MCF 10A (cell line): ENCODE results near the gene PIGU. TPM values are rescaled to one million over a fixed set of nuclear protein-coding genes. Genes with fewer than 3 reads are reported as not detected.
"Not testable (repeated sequence)": the region's sequence is repeated elsewhere in the genome, so short reads cannot be mapped to it uniquely, and the experiment has no call there.

Source experiments
- BruUV-seq: library from RNA; stranded (reverse); fragments of 400-500 nt; replicated peaks from 2 replicates; lab custom pipeline; 2021; lab: Mats Ljungman, UMichigan
- CTCF ChIA-PET: fragments of 300-600 bp; sonication (Branson Sonifier 250); formaldehyde crosslinking; extraction: SDS; loops from one replicate; lab custom pipeline; 2021; ENCODE audit warnings: antibody characterized with exemption, inconsistent platforms; lab: Yijun Ruan, JAX
- POLR2A ChIA-PET: fragments of 300-600, 350-650 bp; sonication (Branson Sonifier 250); formaldehyde crosslinking; extraction: SDS; loops from one replicate; lab custom pipeline; 2020; ENCODE audit warnings: antibody characterized with exemption, inconsistent platforms; lab: Yijun Ruan, JAX
- DNase-seq: peaks from one replicate; pipeline ENCODE4 v3.0.0-alpha.2; 2018; ENCODE audit not compliant: unreplicated experiment
- H3K27ac Mint-ChIP-seq: one replicate; pipeline ENCODE4 v1.8.0; 2022; ENCODE audit warnings: mild to moderate bottlenecking, low read depth, mixed read lengths; ENCODE audit not compliant: unreplicated experiment
- H3K27me3 Mint-ChIP-seq: one replicate; pipeline ENCODE4 v1.8.0; 2022; ENCODE audit warnings: mixed read lengths; ENCODE audit not compliant: insufficient read depth, unreplicated experiment
- H3K36me3 Mint-ChIP-seq: one replicate; pipeline ENCODE4 v1.8.0; 2022; ENCODE audit warnings: mild to moderate bottlenecking, moderate library complexity, mixed read lengths; ENCODE audit not compliant: insufficient read depth, unreplicated experiment
- H3K4me1 Mint-ChIP-seq: one replicate; pipeline ENCODE4 v1.8.0; 2022; ENCODE audit warnings: mixed read lengths; ENCODE audit not compliant: insufficient read depth, unreplicated experiment
- H3K4me3 Mint-ChIP-seq: one replicate; pipeline ENCODE4 v1.8.0; 2022; ENCODE audit warnings: mild to moderate bottlenecking, moderate library complexity, mixed read lengths; ENCODE audit not compliant: unreplicated experiment
- H3K9me3 Mint-ChIP-seq: one replicate; pipeline ENCODE4 v1.8.0; 2022; ENCODE audit warnings: mixed read lengths; ENCODE audit not compliant: unreplicated experiment
- intact Hi-C: fragments of 100-400 bp; cut with micrococcal nuclease; formaldehyde crosslinking; loops from 2 replicates; pipeline ENCODE4 v1.14.1; 2022
- total RNA-seq: library from RNA; stranded (reverse); gene quantifications from 2 replicates; pipeline ENCODE4 v1.2.3, GENCODE V29; 2022
- TF ChIP-seq, protein P1 (sequence below): fragments of 200-600 bp; IDR thresholded peaks from one replicate; pipeline ENCODE4 v1.8.0; 2022; ENCODE audit warnings: antibody characterized with exemption, mild to moderate bottlenecking; ENCODE audit not compliant: unreplicated experiment

The PIGU gene
- total RNA-seq, 1 experiment from 2014 or later = 14.5 TPM

DNA sequence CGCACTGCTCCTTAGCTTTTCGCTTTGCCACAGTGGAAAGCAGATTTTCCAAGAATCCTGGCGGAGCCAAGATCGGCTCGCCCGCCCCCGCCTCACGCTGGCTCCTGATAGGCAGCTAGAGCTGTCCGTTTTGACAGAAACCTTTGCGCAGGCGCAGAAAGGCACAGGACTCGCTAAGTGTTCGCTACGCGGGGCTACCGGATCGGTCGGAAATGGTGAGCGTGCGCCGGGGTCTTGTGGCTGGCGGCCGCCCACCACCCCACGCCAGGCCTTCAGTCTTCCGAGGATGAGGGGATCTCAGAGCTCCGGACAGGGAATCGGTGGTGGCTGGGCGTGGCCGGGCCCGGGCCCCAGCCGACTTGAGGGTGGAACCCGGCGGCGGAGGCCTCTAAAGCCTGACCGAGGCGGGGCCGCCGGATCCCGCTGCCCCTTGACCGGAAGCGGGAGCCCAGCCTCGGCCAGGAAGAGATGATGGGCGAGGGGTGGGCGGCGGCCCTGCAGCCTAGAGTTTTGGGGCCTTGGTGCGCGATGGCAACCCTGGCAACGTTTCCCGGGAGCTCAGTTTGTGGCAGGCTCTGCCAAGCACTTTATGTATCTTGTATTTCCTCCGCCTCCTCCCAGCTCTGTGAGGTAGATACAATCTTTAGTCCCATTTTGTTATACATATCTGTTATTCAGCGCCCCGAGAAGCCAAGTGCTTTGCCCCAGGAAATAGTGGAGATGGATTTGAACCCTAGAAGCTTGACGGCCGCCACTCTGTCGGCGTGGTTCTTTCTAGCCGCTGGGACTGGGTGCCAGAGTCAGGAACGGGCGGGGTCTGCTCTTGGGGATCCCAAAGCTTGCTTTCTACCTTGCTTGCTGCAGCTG lies 160.4 kb downstream of the PIGU start, which contains the start of gene DYNLRB1:
Gene DYNLRB1, plus strand, starts transcription at position 176 of the 867 bp plus-strand sequence. Its CDS starts 37 bp downstream, at position 213.
- Mint-ChIP-seq H3K36me3 (peaks cover 42% of the 10 kb centered on the region), H3K9me3 (no peaks in the 10 kb centered on the region), H3K27me3 (no peaks in the 10 kb centered on the region), H3K27ac (peak within 1 kb of the TSS; percentile 99), H3K4me3 (peak within 1 kb of the TSS; percentile 97), H3K4me1 (peaks cover 15% of the 10 kb centered on the region)
- DNase-seq = peak; percentile 97
- TSS peak; percentile 44 for BruUV-seq
- intact Hi-C loops = loop anchor here (1.0 kb wide), 1 partner anchor 10 kb away; no protein-coding TSS in a partner anchor
- CTCF ChIA-PET = interaction anchor here (0.7 to 3.9 kb wide), 17 partner anchors 8 to 976 kb away, joined by 3 to 40 read pairs (median 3); partner anchors contain the start of gene ITCH
- TF ChIP-seq, protein P1, sequence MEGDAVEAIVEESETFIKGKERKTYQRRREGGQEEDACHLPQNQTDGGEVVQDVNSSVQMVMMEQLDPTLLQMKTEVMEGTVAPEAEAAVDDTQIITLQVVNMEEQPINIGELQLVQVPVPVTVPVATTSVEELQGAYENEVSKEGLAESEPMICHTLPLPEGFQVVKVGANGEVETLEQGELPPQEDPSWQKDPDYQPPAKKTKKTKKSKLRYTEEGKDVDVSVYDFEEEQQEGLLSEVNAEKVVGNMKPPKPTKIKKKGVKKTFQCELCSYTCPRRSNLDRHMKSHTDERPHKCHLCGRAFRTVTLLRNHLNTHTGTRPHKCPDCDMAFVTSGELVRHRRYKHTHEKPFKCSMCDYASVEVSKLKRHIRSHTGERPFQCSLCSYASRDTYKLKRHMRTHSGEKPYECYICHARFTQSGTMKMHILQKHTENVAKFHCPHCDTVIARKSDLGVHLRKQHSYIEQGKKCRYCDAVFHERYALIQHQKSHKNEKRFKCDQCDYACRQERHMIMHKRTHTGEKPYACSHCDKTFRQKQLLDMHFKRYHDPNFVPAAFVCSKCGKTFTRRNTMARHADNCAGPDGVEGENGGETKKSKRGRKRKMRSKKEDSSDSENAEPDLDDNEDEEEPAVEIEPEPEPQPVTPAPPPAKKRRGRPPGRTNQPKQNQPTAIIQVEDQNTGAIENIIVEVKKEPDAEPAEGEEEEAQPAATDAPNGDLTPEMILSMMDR = no peak
- POLR2A ChIA-PET = interaction anchor here (0.6 to 4.4 kb wide), 48 partner anchors 9 to 1226 kb away, joined by 3 to 205 read pairs (median 5); partner anchors contain the start of genes ACSS2, AHCY, EIF2S2 and ITCH

GRCh38 chr20:34515484-34516246 lies 161.2 kb downstream of the PIGU start:
- peaks cover 15% of the 10 kb centered on the region for H3K4me1 Mint-ChIP-seq
- no peaks in the 10 kb centered on the region for H3K9me3 Mint-ChIP-seq
- TF ChIP-seq, protein P1 = no peak
- BruUV-seq = TSS peak; percentile 65
- intact Hi-C loops = loop anchor here (1.0 to 2.0 kb wide), 2 partner anchors 11 to 203 kb away; no protein-coding TSS in a partner anchor
- peak overlapping the region; percentile 99 for H3K27ac Mint-ChIP-seq
- CTCF ChIA-PET = interaction anchor here (0.6 to 3.9 kb wide), 11 partner anchors 11 to 325 kb away, joined by 3 to 40 read pairs (median 4); partner anchors contain the start of gene ITCH
- H3K27me3 Mint-ChIP-seq = no peaks in the 10 kb centered on the region
- peak; percentile 80 for DNase-seq
- H3K36me3 Mint-ChIP-seq = peaks cover 48% of the 10 kb centered on the region
- H3K4me3 Mint-ChIP-seq = peak overlapping the region; percentile 97
- POLR2A ChIA-PET = interaction anchor here (0.5 to 4.4 kb wide), 52 partner anchors 10 to 959 kb away, joined by 3 to 205 read pairs (median 5); partner anchors contain the start of genes ACSS2, AHCY, EIF2S2 and ITCH

DNA sequence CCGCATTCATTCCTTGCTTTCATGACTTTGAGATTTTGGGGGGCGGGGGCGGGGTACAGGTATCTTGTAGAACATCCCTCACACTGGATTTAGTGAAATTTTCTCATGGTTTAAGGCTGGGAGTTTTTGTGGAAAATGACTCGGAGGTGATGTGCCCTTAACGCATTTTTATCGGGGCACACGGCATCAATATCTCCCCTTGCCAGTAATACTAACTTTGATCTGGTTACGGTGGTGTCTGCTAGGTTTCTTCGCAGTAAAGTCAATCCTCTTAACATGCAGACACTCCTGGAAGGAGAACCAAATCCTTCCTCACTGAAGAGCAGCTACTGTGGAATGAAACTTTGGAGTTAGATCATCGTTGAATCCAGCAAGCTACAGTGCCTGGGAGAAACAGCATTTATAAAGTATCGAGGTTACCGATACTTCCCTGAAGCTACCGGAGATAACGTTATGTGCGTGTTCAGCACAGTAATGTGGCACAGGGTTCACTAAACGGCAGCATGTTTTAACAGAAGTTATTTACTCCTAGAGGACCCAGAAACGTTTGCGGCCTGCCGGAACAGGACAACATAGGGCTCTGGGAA lies 161.9 kb downstream of the PIGU start:
- intact Hi-C loops = loop anchor here (2.0 kb wide), 1 partner anchor 202 kb away; no protein-coding TSS in a partner anchor

DNA sequence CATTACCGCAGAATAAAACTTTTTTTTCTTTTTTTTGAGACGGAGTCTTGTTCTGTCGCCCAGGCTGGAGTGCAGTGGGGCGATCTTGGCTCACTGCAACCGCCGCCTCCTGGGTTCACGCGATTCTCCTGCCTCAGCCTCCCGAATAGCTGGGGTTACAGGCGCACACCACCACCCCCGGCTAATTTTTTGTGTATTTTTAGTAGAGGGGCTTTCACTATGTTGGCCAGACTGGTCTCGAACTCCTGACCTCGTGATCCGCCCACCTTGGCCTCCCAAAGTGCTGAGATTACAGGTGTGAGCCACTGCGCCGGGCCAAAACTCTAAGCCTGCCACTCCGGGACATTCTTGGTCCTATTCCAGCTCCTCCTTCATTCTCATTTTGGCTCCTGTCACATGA lies 162.9 kb downstream of the PIGU start:
- not testable (repeated sequence) for H3K9me3 Mint-ChIP-seq, DNase-seq, H3K27me3 Mint-ChIP-seq, H3K4me3 Mint-ChIP-seq, H3K27ac Mint-ChIP-seq, BruUV-seq
- intact Hi-C loops = loop anchor here (2.0 kb wide), 1 partner anchor 201 kb away; no protein-coding TSS in a partner anchor
- ChIA-PET POLR2A (interaction anchor here (0.6 to 4.4 kb wide), 8 partner anchors 10 to 212 kb away, joined by 3 to 205 read pairs (median 10); partner anchors contain the start of genes AHCY and MAP1LC3A), CTCF (interaction anchor here (0.5 to 2.1 kb wide), 4 partner anchors 11 to 204 kb away, joined by 3 to 9 read pairs (median 5); no protein-coding TSS in a partner anchor)
- H3K4me1 Mint-ChIP-seq = peaks cover 15% of the 10 kb centered on the region
- peaks cover 45% of the 10 kb centered on the region for H3K36me3 Mint-ChIP-seq

More for the DNA sequence above, 161.9 kb downstream of the PIGU start:
- H3K4me1 Mint-ChIP-seq = peaks cover 15% of the 10 kb centered on the region
- H3K4me3 Mint-ChIP-seq = peak overlapping the region; percentile 97
- peak overlapping the region; percentile 99 for H3K27ac Mint-ChIP-seq
- TF ChIP-seq, protein P1 = no peak
- peaks cover 47% of the 10 kb centered on the region for H3K36me3 Mint-ChIP-seq
- ChIA-PET POLR2A (interaction anchor here (0.5 to 4.4 kb wide), 31 partner anchors 10 to 958 kb away, joined by 3 to 205 read pairs (median 6); partner anchors contain the start of genes ACSS2, AHCY, ITCH and MAP1LC3A), CTCF (interaction anchor here (0.6 to 3.9 kb wide), 7 partner anchors 12 to 324 kb away, joined by 3 to 40 read pairs (median 6); no protein-coding TSS in a partner anchor)
- DNase-seq = no peak
- BruUV-seq = no TSS peak
- no peaks in the 10 kb centered on the region for H3K27me3 Mint-ChIP-seq
- no peaks in the 10 kb centered on the region for H3K9me3 Mint-ChIP-seq
